ENCODE data around the gene CFAP161. TPM values are rescaled to one million over a fixed set of nuclear protein-coding genes. Genes with fewer than 3 reads are reported as not detected.

CFAP161 gene
- total and polyA plus RNA-seq, 4 donors, result 0.75 to 0.84 TPM; not detected in 2

DNA sequence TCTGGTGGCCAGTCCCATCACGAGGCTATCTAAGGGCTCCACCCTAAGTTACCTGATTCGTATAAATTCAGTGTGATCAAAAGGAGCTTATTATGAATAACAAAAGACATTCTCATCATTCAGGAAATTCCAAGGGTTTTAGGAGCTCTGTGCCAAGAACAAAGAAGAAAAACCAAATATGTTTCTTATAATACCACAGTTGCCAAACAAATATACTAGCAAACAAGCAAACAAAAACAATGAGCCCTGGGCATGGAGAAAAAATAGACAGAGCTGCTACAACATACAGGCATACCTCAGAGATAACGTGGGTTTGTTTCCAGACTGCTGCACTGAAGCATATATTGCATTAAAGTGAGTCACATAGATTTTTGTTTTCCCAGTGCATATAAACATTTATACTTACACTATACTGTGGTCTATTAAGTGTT, 20.2 kb upstream of the CFAP161 start (continued):
- no peak for TF ChIP-seq HNF4G (IDR thresholded peaks at IDR 0.05)

DNA sequence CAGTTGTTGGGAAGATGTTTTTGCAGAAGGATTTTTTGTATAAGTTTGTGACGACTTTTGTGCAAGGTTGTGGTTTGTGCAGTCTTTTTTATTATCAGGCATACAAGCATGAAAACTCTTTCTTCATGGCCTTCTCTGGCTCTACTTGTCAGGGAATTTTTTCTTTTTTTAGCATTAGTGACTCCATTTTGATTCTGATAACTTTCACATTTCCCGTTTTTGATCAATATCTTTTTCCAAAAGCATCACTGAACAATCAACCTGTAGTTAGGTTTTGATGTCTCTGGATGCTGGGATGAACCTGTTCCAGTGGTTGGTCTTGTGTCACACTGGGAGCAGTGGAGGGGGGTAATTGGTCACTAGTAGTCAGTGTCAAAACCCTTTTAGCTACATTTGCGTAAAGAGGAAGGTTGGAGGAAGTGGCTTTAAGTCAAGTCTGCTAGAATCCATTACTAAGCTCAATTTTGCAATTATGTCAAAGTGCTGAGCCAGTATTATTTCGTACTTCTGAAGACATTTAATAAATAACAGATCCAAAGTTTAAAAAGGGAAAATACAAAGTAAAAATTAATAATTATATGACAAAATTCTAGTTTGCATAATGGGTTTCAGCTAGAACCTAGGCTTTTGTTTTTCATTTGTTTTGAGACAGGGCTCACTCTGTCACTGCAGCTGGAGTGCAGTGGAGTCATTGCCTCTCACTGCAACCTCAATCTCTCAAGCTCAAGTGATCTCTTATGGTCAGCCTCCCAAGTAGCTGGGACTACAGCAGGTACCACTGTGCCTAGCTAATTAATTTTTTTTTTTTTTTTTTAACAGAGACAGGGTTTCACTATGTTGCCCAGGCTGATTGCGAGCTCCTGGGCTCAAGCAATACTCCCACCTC, 18.8 kb upstream of the CFAP161 start:
- H3K27ac ChIP-seq (ENCODE audit: low read depth in 1 of 2, low read length in 2 of 2), result no peak overlapping the region
- DNase-seq (ENCODE audit: low spot score), result no peak
- no peaks in the 10 kb centered on the region for H3K36me3 ChIP-seq (ENCODE audit: control insufficient read depth in 4 of 4, insufficient read depth in 3 of 4, low read depth in 1 of 4, low read length in 3 of 4)
- TF ChIP-seq NR2F2 (IDR thresholded peaks at IDR 0.05) (no peak), GABPA (IDR thresholded peaks at IDR 0.05 in 1 of 2, conservative IDR thresholded peaks at IDR 0.05 in 1 of 2) (no peak), RAD21 (IDR thresholded peaks at IDR 0.05) (no peak), FOXA2 (IDR thresholded peaks at IDR 0.05) (no peak), EGR1 (IDR thresholded peaks at IDR 0.05; ENCODE audit: low read depth in 2 of 2) (no peak), HNF4G (IDR thresholded peaks at IDR 0.05) (no peak), FOXA1 (IDR thresholded peaks at IDR 0.05) (no peak), YY1 (IDR thresholded peaks at IDR 0.05) (no peak), HNF4A (conservative IDR thresholded peaks at IDR 0.05) (no peak), JUND (IDR thresholded peaks at IDR 0.05) (no peak), RXRA (IDR thresholded peaks at IDR 0.05) (no peak), SP1 (IDR thresholded peaks at IDR 0.05) (no peak), TAF1 (conservative IDR thresholded peaks at IDR 0.05) (no peak)
- TF ChIP-seq, protein P1, sequence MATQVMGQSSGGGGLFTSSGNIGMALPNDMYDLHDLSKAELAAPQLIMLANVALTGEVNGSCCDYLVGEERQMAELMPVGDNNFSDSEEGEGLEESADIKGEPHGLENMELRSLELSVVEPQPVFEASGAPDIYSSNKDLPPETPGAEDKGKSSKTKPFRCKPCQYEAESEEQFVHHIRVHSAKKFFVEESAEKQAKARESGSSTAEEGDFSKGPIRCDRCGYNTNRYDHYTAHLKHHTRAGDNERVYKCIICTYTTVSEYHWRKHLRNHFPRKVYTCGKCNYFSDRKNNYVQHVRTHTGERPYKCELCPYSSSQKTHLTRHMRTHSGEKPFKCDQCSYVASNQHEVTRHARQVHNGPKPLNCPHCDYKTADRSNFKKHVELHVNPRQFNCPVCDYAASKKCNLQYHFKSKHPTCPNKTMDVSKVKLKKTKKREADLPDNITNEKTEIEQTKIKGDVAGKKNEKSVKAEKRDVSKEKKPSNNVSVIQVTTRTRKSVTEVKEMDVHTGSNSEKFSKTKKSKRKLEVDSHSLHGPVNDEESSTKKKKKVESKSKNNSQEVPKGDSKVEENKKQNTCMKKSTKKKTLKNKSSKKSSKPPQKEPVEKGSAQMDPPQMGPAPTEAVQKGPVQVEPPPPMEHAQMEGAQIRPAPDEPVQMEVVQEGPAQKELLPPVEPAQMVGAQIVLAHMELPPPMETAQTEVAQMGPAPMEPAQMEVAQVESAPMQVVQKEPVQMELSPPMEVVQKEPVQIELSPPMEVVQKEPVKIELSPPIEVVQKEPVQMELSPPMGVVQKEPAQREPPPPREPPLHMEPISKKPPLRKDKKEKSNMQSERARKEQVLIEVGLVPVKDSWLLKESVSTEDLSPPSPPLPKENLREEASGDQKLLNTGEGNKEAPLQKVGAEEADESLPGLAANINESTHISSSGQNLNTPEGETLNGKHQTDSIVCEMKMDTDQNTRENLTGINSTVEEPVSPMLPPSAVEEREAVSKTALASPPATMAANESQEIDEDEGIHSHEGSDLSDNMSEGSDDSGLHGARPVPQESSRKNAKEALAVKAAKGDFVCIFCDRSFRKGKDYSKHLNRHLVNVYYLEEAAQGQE (IDR thresholded peaks at IDR 0.05), result no peak
- TF ChIP-seq, protein P2, sequence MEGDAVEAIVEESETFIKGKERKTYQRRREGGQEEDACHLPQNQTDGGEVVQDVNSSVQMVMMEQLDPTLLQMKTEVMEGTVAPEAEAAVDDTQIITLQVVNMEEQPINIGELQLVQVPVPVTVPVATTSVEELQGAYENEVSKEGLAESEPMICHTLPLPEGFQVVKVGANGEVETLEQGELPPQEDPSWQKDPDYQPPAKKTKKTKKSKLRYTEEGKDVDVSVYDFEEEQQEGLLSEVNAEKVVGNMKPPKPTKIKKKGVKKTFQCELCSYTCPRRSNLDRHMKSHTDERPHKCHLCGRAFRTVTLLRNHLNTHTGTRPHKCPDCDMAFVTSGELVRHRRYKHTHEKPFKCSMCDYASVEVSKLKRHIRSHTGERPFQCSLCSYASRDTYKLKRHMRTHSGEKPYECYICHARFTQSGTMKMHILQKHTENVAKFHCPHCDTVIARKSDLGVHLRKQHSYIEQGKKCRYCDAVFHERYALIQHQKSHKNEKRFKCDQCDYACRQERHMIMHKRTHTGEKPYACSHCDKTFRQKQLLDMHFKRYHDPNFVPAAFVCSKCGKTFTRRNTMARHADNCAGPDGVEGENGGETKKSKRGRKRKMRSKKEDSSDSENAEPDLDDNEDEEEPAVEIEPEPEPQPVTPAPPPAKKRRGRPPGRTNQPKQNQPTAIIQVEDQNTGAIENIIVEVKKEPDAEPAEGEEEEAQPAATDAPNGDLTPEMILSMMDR (IDR thresholded peaks at IDR 0.05; ENCODE audit: low read depth, low read length, missing input control), result no peak
- TF ChIP-seq, protein P3, sequence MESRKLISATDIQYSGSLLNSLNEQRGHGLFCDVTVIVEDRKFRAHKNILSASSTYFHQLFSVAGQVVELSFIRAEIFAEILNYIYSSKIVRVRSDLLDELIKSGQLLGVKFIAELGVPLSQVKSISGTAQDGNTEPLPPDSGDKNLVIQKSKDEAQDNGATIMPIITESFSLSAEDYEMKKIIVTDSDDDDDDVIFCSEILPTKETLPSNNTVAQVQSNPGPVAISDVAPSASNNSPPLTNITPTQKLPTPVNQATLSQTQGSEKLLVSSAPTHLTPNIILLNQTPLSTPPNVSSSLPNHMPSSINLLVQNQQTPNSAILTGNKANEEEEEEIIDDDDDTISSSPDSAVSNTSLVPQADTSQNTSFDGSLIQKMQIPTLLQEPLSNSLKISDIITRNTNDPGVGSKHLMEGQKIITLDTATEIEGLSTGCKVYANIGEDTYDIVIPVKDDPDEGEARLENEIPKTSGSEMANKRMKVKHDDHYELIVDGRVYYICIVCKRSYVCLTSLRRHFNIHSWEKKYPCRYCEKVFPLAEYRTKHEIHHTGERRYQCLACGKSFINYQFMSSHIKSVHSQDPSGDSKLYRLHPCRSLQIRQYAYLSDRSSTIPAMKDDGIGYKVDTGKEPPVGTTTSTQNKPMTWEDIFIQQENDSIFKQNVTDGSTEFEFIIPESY (IDR thresholded peaks at IDR 0.05), result no peak
- TF ChIP-seq, protein P4, sequence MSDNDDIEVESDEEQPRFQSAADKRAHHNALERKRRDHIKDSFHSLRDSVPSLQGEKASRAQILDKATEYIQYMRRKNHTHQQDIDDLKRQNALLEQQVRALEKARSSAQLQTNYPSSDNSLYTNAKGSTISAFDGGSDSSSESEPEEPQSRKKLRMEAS (IDR thresholded peaks at IDR 0.05), result no peak
- TF ChIP-seq, protein P5, sequence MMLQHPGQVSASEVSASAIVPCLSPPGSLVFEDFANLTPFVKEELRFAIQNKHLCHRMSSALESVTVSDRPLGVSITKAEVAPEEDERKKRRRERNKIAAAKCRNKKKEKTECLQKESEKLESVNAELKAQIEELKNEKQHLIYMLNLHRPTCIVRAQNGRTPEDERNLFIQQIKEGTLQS (IDR thresholded peaks at IDR 0.05), result no peak
- no peak overlapping the region for H3K4me3 ChIP-seq (ENCODE audit: low read depth in 1 of 3, low read length in 3 of 3)
- H3K9ac ChIP-seq (ENCODE audit: low read depth in 1 of 2, low read length in 2 of 2), result no peak overlapping the region
- H3K9me3 ChIP-seq (ENCODE audit: control insufficient read depth in 4 of 4, low read length in 3 of 4), result no peaks in the 10 kb centered on the region
- WGBS, result 79% methylated on average over 5 of the region's 5 CpGs
- H3K4me1 ChIP-seq (ENCODE audit: control insufficient read depth in 4 of 4, insufficient read depth in 4 of 4, low read length in 3 of 4), result peaks cover 2 to 8% (median 6%) of the 10 kb centered on the region in 4 donors
- H3K27me3 ChIP-seq (ENCODE audit: control insufficient read depth in 4 of 4, insufficient read depth in 4 of 4, low read length in 3 of 4), result no peaks in the 10 kb centered on the region

Measured in liver (tissue), 9 donors.